H9 (cell line): ENCODE data around the gene ERMAP. TPM values are rescaled to one million over a fixed set of nuclear protein-coding genes. Genes with fewer than 3 reads are reported as not detected.

Experiments
- DNase-seq: peaks from one replicate; pipeline ENCODE4 v3.0.0-alpha.2; 2017
- H2AFZ ChIP-seq: one replicate; pipeline ENCODE4 v1.6.1; 2013; ENCODE audit warnings: mild to moderate bottlenecking, low read length, control low read depth, moderate library complexity
- H2AK5ac ChIP-seq: 2 replicates; pipeline ENCODE4 v1.6.1; 2013; ENCODE audit warnings: low read length, control low read depth, mixed read lengths; ENCODE audit not compliant: insufficient read length
- H2BK120ac ChIP-seq: one replicate; pipeline ENCODE4 v1.6.1; 2013; ENCODE audit warnings: low read depth, mild to moderate bottlenecking, low read length, control low read depth, inconsistent platforms; ENCODE audit not compliant: poor library complexity, severe bottlenecking
- H2BK12ac ChIP-seq: 2 replicates; pipeline ENCODE4 v1.6.1; 2013; ENCODE audit warnings: low read length, control low read depth, mixed read lengths, low read depth; ENCODE audit not compliant: insufficient read length
- H2BK15ac ChIP-seq: 2 replicates; pipeline ENCODE4 v1.6.1; 2013; ENCODE audit warnings: low read depth, low read length, control low read depth
- H2BK20ac ChIP-seq: one replicate; pipeline ENCODE4 v1.6.1; 2013; ENCODE audit warnings: low read depth, mild to moderate bottlenecking, low read length, control low read depth, inconsistent platforms; ENCODE audit not compliant: poor library complexity, severe bottlenecking
- H2BK5ac ChIP-seq: 2 replicates; pipeline ENCODE4 v1.6.1; 2013; ENCODE audit warnings: low read length, control low read depth, mixed read lengths; ENCODE audit not compliant: insufficient read length
- H3K14ac ChIP-seq: 2 replicates; pipeline ENCODE4 v1.6.1; 2013; ENCODE audit warnings: low read length, control low read depth; ENCODE audit not compliant: insufficient read depth
- H3K18ac ChIP-seq: 2 replicates; pipeline ENCODE4 v1.6.1; 2013; ENCODE audit warnings: low read depth, mild to moderate bottlenecking, mixed read lengths, low read length, control low read depth; ENCODE audit not compliant: insufficient read length
- H3K23ac ChIP-seq: 2 replicates; pipeline ENCODE4 v1.6.1; 2013; ENCODE audit warnings: low read length, control low read depth, mixed read lengths, low read depth; ENCODE audit not compliant: insufficient read length
- H3K23me2 ChIP-seq: 2 replicates; pipeline ENCODE4 v1.6.1; 2013; ENCODE audit warnings: low read depth, mild to moderate bottlenecking, mixed read lengths, low read length, control low read depth; ENCODE audit not compliant: insufficient read length, poor library complexity, severe bottlenecking
- H3K27ac ChIP-seq: 2 replicates; pipeline ENCODE4 v1.5.1; 2013; ENCODE audit warnings: low read length, control low read depth, mixed read lengths, low read depth; ENCODE audit not compliant: insufficient read length
- H3K27me3 ChIP-seq: 2 replicates; pipeline ENCODE4 v1.6.1; 2013; ENCODE audit warnings: low read length, control low read depth, inconsistent platforms; ENCODE audit not compliant: insufficient read depth
- H3K4ac ChIP-seq: 2 replicates; pipeline ENCODE4 v1.6.1; 2013; ENCODE audit warnings: low read depth, mild to moderate bottlenecking, control low read depth, inconsistent platforms, low read length, moderate library complexity
- H3K4me1 ChIP-seq: 2 replicates; pipeline ENCODE4 v1.6.1; 2013; ENCODE audit warnings: low read length, control low read depth, inconsistent platforms; ENCODE audit not compliant: insufficient read depth
- H3K4me2 ChIP-seq: 2 replicates; pipeline ENCODE4 v1.6.1; 2013; ENCODE audit warnings: low read length, control low read depth, mixed read lengths; ENCODE audit not compliant: insufficient read length, insufficient read depth
- H3K56ac ChIP-seq: 2 replicates; pipeline ENCODE4 v1.6.1; 2013; ENCODE audit warnings: low read depth, mild to moderate bottlenecking, mixed read lengths, low read length, control low read depth; ENCODE audit not compliant: insufficient read length
- H3K79me1 ChIP-seq: 2 replicates; pipeline ENCODE4 v1.6.1; 2013; ENCODE audit warnings: low read depth, mild to moderate bottlenecking, moderate library complexity, low read length, control low read depth, inconsistent platforms; ENCODE audit not compliant: insufficient read depth, poor library complexity, severe bottlenecking
- H3K79me2 ChIP-seq: 2 replicates; pipeline ENCODE4 v1.6.1; 2013; ENCODE audit warnings: low read length, control low read depth, inconsistent platforms; ENCODE audit not compliant: insufficient read depth
- H3K9ac ChIP-seq: 2 replicates; pipeline ENCODE4 v1.6.1; 2013; ENCODE audit warnings: low read length, control low read depth, mixed read lengths; ENCODE audit not compliant: insufficient read length; ENCODE audit errors: extremely low read depth
- H3K9me3 ChIP-seq: one replicate; pipeline ENCODE4 v1.6.1; 2013; ENCODE audit warnings: low read depth, low read length, inconsistent platforms; ENCODE audit not compliant: control insufficient read depth
- H3T11ph ChIP-seq: one replicate; pipeline ENCODE4 v1.6.1; 2013; ENCODE audit warnings: mild to moderate bottlenecking, low read length, control low read depth, inconsistent platforms
- H4K20me1 ChIP-seq: one replicate; pipeline ENCODE4 v1.6.1; 2013; ENCODE audit not compliant: control insufficient read depth, insufficient read length, insufficient read depth
- H4K5ac ChIP-seq: 2 replicates; pipeline ENCODE4 v1.6.1; 2013; ENCODE audit warnings: low read depth, mild to moderate bottlenecking, mixed read lengths, low read length, control low read depth; ENCODE audit not compliant: insufficient read length
- H4K8ac ChIP-seq: replicated peaks from 2 replicates; pipeline ENCODE4 v1.6.1; 2013; ENCODE audit warnings: low read length, control low read depth, mixed read lengths, low read depth; ENCODE audit not compliant: insufficient read length
- H4K91ac ChIP-seq: 2 replicates; pipeline ENCODE4 v1.6.1; 2013; ENCODE audit warnings: low read depth, mild to moderate bottlenecking, moderate library complexity, mixed read lengths, low read length, control low read depth; ENCODE audit not compliant: insufficient read length
- H3K27ac Mint-ChIP-seq, 3 experiments: 2 replicates in 2 of 3; 3 replicates in 1 of 3; pipeline ENCODE4 v1.8.0; 2020 to 2021; ENCODE audit warnings: mixed read lengths in 3 of 3, mild to moderate bottlenecking in 1 of 3, moderate library complexity in 1 of 3
- H3K27me3 Mint-ChIP-seq: 2 replicates; pipeline ENCODE4 v1.8.0; 2021; ENCODE audit warnings: low read depth, mild to moderate bottlenecking, moderate library complexity, mixed read lengths
- H3K36me3 Mint-ChIP-seq, 3 experiments: 2 replicates in 2 of 3; 3 replicates in 1 of 3; pipeline ENCODE4 v1.8.0; 2020 to 2021; ENCODE audit warnings: low read depth in 3 of 3, mixed read lengths in 3 of 3; ENCODE audit not compliant: insufficient read depth in 1 of 3
- H3K4me1 Mint-ChIP-seq, 2 experiments: 2 replicates each; pipeline ENCODE4 v1.8.0; 2020; ENCODE audit warnings: mixed read lengths in 2 of 2
- H3K4me3 Mint-ChIP-seq, 2 experiments: 2 replicates in 1 of 2; 3 replicates in 1 of 2; pipeline ENCODE4 v1.8.0; 2020 to 2021; ENCODE audit warnings: mild to moderate bottlenecking in 2 of 2, mixed read lengths in 2 of 2, moderate library complexity in 1 of 2
- H3K9me3 Mint-ChIP-seq, 2 experiments: 2 replicates in 1 of 2; 3 replicates in 1 of 2; pipeline ENCODE4 v1.8.0; 2020; ENCODE audit warnings: mild to moderate bottlenecking in 2 of 2, mixed read lengths in 2 of 2, moderate library complexity in 1 of 2
- WGBS: extraction: QIAGEN DNeasy Blood & Tissue Kit; methylation state at CpG from one replicate; pipeline ENCODE4 v1.1.7; 2013; ENCODE audit warnings: missing lambda C conversion rate, low lambda C conversion rate, mixed read lengths; ENCODE audit not compliant: insufficient read length; ENCODE audit errors: extremely low coverage; 5-methylcytosine and 5-hydroxymethylcytosine counted together
- total RNA-seq: library from RNA; stranded (reverse); gene quantifications from 2 replicates; pipeline ENCODE4 v1.2.1, GENCODE V29; 2021
- TF ChIP-seq, protein P1 (sequence below): fragments of 200-600 bp; sonication (generic); conservative IDR thresholded peaks from 3 replicates; pipeline ENCODE4 v1.8.0; 2021; ENCODE audit warnings: antibody characterized with exemption, mild to moderate bottlenecking

ERMAP gene
- total RNA-seq, 1 experiment from 2014 or later = 4.5 TPM

DNA sequence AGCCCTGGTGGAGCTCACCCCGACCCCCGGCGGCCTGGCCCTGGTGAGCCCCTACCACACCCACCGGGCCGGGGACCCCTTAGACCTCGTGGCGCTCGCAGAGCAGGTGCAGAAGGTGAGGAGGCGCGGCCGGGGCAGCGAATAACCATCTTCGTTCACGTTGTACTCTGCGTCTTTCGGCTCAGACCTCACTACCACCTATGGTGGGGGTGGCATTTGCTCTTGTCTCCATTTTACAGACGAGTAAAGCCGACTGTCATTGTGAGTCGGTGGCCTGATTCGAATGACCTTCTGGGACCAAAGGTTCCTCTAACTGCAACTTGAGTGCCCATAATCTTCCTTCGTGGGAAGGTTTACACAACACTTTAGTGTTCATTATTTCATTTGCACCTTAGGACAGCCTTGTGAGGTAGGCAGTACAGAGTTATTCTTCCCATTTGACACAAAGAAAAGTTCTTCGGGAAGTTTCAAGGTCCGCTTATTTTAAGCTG, 49.4 kb upstream of the ERMAP start:
- no peaks in the 10 kb centered on the region for H3K4me1 ChIP-seq
- Mint-ChIP-seq H3K27me3 (no peaks in the 10 kb centered on the region), H3K4me1 (peaks cover 8 to 9% of the 10 kb centered on the region in 2 experiments), H3K27ac (peak overlapping the region in 2 of 3 experiments; percentile 27 to 81; a peak in 3 of 7 replicates), H3K36me3 (peaks cover 8 to 23% (median 12%) of the 10 kb centered on the region in 3 experiments; a peak in 6 of 7 replicates), H3K9me3 (no peaks in the 10 kb centered on the region), H3K4me3 (no peak overlapping the region; a peak in 2 of 5 replicates)
- H2BK12ac ChIP-seq = no peak overlapping the region
- TF ChIP-seq, protein P1, sequence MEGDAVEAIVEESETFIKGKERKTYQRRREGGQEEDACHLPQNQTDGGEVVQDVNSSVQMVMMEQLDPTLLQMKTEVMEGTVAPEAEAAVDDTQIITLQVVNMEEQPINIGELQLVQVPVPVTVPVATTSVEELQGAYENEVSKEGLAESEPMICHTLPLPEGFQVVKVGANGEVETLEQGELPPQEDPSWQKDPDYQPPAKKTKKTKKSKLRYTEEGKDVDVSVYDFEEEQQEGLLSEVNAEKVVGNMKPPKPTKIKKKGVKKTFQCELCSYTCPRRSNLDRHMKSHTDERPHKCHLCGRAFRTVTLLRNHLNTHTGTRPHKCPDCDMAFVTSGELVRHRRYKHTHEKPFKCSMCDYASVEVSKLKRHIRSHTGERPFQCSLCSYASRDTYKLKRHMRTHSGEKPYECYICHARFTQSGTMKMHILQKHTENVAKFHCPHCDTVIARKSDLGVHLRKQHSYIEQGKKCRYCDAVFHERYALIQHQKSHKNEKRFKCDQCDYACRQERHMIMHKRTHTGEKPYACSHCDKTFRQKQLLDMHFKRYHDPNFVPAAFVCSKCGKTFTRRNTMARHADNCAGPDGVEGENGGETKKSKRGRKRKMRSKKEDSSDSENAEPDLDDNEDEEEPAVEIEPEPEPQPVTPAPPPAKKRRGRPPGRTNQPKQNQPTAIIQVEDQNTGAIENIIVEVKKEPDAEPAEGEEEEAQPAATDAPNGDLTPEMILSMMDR = no peak
- H2BK5ac ChIP-seq = no peak overlapping the region
- 0 out of 2 replicates have a peak, but pooled peaks cover 3% of the 10 kb centered on the region for H3K79me2 ChIP-seq
- no CpG with 5 or more reads among the region's 23 CpGs for WGBS
- peak overlapping the region; percentile 91 for H3K4me2 ChIP-seq
- no peak for DNase-seq
- no peak overlapping the region for H3K27ac ChIP-seq
- H2BK120ac ChIP-seq = no peak overlapping the region
- no peak overlapping the region for H2AK5ac ChIP-seq
- H3K56ac ChIP-seq = no peak overlapping the region
- no peaks in the 10 kb centered on the region for H4K20me1 ChIP-seq
- H4K5ac ChIP-seq = no peak overlapping the region
- peak overlapping the region; percentile 68 for H3K9ac ChIP-seq
- peaks cover 7% of the 10 kb centered on the region for H3K23me2 ChIP-seq
- H2BK20ac ChIP-seq = no peak overlapping the region
- H3K27me3 ChIP-seq = no peaks in the 10 kb centered on the region
- H3K9me3 ChIP-seq = no peaks in the 10 kb centered on the region
- H3K18ac ChIP-seq = peak overlapping the region; percentile 32
- H2BK15ac ChIP-seq = no peak overlapping the region
- no peak overlapping the region for H3T11ph ChIP-seq
- peak overlapping the region; percentile 33; the same call in 1 of the 2 replicates for H3K14ac ChIP-seq
- no peak overlapping the region for H4K8ac ChIP-seq
- no peaks in the 10 kb centered on the region for H3K79me1 ChIP-seq
- H3K4ac ChIP-seq = no peak overlapping the region
- H3K23ac ChIP-seq = no peak overlapping the region
- H4K91ac ChIP-seq = no peak overlapping the region
- no peak overlapping the region for H2AFZ ChIP-seq
